Stimulated activated CD8-positive, alpha-beta memory T cell treated with anti-CD3 and anti-CD28 coated beads, Interleukin-7, amount 100 ng/mL, for 48 hours (primary cell): ENCODE measurements around the gene LBHD1.
"Not testable (repeated sequence)": the region's sequence is repeated elsewhere in the genome, so short reads cannot be mapped to it uniquely, and the experiment has no call there.

Source experiments
- DNase-seq, 2 donors: peaks; one replicate each; pipeline ENCODE4 v3.0.0-alpha.2; 2020; ENCODE audit warnings: low read depth in 1 of 2; ENCODE audit errors: extremely low read depth in 1 of 2

The LBHD1 gene

DNA sequence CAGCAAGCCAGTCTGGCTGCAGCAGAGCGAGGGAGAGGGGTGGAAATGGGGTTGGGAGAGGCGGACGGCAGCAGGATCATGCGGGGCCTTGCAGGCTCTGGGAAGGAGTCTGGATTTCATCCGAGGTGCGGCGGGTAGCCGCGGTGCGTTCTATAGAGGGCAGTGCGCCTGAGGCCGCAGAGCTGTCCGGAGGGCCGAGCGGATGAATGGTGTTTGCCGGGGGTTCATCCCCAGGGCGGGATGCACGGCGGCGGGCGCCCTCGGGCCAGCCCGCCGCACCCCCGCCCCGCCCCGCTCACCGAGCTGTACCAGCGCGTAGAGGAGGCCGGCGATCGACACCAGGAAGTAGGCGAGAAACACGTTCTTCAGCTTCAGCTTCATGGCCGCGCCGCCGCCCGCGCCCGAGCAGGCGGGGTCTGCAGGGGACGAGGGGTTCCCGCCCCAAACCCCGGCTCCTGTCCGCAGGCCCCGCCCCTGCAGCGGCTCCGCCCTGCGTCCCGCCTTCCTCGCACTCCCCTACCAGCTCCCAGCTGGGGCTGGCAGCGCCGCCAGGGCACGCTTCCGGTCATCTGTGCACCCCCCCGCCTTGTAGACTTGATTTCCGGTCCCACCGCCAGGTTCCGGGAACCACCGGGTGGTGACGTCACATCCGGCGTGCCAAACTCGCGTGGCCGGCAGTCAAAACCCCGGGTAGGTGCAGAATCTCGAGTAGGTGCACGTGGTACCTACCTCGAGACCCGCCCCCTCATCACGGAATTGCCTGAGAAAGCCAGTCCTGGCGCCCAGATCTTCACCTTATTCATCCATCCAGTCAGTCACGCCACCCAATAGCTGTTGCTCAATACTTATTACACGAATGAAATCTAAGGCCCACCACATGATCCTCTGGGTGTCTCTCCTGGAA lies 50.2 kb downstream of the LBHD1 start, which contains the start of gene B3GAT3:
B3GAT3 (minus strand) TSS at position 420 of the 904 bp plus-strand sequence; CDS start at position 381, 39 bp downstream.
- peak; percentile 97 to 98 for DNase-seq

DNA sequence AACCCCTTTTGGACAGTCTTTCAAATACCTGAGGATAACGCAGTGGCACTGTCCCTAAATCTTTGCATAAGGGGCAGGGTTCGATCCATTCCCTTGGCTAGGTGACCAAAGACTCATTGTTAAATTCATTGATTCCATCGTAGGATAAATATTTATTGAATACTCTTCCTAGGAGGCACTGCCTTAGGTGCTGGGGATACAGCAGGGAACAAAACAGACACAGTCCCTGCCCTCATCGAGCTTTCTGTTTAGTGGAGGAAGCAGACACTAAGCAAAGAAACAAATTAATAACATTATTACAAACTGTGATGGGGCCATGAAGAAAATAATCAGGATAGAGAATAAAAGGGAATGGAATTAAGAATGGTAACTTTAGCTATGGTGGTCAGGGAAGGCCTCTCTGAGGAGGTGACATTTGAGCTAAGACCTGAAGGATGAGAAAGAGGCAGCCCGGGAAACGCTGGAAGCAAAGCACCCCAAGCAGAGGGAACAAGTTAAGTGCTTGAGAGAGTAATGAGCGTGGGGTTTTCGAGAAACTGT lies 51.0 kb downstream of the LBHD1 start:
- no peak for DNase-seq

DNA sequence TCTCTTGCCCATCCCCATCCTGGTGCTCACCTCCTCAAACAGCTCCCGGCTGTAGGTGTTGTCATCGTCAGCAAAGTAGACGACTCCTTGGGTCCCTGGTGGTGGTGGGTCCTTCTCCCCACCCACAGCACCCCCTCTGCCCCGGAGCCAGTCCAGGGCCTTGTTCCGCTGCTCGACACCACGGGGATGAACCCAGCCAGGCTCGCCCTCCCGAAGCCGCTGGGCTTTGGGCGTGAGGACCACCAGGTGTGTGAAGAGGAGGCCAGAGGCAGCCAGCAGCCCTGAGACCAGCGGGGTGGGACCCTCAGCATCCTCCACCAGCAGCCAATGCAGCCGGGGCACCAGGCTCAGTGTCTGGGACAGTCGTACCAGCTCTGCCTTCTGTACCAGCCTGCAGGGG lies 55.1 kb downstream of the LBHD1 start:
- DNase-seq, result not testable (repeated sequence)

DNA sequence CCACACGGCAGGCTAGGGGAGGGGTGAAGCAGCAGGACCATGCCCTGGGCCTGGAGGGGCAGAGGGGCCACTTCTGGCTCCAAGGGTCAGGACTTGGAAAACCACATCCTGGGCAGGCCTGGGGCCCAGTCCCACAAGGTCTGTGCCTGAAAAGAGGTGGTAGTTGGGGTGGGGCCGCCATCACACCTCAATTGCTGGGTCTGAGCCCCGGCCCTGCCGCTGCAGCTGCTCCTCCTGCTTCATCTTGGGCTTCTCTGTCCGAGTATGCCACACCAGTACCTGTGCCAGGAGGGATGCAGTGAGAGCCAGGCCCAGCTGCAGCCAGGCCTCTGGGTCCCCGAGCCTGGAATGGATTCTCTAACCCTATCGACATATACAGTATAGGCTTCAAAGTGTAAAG lies 56.5 kb downstream of the LBHD1 start:
- DNase-seq, result no peak

DNA sequence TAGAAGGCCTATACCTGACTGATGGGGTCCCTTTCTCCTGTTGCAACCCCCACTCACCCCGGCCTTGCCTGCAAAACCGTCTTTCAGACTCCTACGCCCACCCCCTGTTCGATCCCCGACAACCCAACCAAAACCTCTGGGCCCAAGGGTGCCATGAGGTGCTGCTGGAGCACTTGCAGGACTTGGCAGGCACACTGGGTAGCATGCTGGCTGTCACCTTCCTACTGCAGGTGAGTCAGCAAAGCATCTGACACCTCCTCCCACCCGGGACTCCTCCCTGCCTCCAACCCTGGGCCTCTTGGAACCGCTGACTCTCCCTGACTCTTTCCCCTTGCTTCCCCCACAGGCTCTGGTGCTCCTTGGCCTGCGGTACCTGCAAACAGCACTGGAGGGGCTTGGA lies 57.8 kb downstream of the LBHD1 start:
- peak in 1 of 2 donors; percentile 40 for DNase-seq

DNA sequence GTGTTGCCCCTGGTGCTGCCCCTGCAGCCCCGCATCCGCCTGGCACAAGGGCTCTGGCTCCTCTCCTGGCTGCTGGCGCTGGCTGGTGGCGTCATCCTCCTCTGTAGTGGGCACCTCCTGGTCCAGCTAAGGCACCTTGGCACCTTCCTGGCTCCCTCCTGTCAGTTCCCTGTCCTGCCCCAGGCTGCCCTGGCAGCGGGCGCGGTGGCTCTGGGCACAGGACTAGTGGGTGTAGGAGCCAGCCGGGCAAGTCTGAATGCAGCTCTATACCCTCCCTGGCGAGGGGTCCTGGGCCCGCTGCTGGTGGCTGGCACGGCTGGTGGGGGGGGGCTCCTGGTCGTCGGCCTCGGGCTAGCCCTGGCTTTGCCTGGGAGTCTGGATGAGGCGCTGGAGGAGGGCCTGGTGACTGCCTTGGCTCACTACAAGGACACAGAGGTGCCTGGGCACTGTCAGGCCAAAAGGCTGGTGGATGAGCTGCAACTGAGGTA lies 58.7 kb downstream of the LBHD1 start:
- DNase-seq, result no peak
